ENCODE measurements around the gene POPDC3.
"Not testable (repeated sequence)": the region's sequence is repeated elsewhere in the genome, so short reads cannot be mapped to it uniquely, and the experiment has no call there.

Gene POPDC3, protein sequence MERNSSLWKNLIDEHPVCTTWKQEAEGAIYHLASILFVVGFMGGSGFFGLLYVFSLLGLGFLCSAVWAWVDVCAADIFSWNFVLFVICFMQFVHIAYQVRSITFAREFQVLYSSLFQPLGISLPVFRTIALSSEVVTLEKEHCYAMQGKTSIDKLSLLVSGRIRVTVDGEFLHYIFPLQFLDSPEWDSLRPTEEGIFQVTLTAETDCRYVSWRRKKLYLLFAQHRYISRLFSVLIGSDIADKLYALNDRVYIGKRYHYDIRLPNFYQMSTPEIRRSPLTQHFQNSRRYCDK

DNA sequence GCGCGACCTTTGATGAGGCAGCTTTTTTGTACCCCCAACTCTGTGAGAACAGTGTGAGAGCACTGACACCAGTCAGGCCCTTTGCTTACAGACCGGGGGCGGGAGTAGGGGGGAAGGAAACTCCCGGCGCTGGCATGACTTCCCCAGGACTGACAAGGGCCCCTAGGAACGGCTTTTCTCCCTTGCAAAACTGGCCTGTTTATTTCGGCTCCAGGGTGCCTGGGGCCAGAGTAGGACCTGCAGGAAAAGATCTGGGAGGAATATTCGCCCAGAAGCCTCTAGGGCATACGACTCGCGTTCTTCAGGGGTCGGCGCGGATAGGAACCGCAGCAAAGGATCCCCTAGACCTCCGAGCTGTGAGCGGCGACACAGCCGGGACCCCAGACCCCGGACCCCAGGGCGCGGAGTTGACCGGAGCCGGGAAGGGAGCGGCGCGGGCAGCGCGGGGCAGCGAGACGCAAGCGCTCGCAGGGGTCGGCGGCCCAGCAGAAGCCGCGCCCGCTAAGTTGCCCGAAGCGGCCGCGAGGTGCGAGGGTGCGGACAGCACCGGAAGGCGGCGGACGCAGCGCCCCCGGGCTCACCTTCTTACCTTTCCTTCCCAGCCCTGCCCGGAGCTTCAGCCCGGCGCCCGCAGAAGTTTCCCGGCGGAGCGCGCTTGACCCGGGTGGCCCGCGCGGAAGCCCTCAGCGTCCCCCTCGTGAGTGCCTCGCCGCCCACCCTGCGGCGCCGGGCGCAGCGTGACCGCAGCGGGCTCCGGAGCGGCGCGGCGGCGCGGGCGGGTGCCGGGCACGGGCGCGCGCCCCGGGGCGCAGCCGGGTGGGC lies at the start of gene POPDC3:
Gene POPDC3, minus strand, starts transcription at position 771 of the 822 bp plus-strand sequence. CDS start 18,105 bp downstream, outside the sequence.
- DNase-seq = no peak

DNA sequence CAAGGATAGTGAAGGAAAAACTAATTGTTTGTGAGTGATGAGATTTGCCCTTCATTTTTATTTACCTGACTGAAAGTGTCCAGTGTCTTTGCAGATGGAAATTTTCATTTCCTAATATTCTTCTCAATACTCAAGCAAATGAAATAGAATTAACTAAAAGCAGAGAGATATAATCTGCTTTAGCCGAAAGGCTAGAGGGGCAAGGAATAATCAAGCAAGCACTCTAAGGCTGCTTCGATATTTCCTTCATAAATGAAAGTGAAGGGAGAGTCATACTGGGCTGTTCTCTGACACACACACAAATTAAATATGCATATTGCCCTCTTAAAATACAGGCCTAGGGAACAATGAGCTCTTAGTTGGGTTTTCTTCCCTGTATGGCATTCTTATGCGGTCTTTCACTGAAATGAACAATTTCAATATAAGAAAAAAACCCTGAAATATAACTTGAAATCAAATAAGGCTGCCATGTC lies 47.5 kb upstream of the POPDC3 start:
- DNase-seq = no peak

DNA sequence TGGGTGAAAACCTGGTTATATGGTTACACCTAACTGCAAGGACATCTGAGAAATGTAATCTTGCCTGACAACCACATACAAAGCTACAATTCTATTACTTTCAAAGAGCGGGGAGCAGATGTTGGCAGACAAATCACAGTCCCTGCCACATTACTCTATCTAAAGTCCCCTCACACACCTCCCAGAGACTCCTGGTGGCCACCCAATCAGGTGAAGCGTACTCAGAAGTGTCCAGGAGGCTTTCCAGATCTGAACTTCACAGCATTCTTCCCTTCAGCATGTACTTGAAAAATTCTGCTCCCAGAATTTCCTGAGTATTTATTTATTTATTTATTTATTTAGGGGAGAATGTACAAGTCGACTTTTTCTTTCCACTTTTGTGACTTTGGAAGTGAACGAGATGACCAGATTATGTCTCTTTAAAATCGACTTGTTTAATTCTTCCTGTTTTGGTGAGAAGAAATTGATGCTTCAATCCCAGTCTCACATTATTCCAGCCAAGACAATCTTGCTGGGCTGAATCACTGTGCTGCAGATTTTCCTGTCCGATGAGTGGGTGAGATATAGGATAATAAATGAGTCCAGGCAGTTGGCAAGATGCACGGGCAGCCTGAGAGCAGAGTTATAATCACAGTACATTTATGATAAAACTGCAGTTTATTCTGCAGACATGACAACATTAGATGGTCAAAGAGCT lies 46.9 kb upstream of the POPDC3 start:
- no peak for DNase-seq

DNA sequence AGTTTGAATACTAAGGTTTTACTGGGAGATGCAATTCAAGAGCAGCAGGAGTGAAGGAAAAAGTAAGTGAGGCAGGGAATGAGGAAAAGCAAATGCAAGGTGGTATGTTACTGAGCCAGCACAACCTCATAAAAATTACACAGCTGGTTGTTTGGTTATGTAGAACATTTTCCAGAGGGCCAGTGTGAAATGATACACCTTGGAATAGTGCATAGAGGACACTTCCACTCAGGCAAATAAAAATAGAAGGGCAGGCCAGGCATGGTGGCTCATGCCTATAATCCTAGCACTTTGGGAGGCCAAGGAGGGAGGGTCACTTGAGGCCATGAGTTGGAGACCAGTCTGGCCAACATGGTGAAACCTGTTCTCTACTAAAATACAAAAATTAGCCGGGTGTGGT lies 43.4 kb upstream of the POPDC3 start:
- DNase-seq = no peak

DNA sequence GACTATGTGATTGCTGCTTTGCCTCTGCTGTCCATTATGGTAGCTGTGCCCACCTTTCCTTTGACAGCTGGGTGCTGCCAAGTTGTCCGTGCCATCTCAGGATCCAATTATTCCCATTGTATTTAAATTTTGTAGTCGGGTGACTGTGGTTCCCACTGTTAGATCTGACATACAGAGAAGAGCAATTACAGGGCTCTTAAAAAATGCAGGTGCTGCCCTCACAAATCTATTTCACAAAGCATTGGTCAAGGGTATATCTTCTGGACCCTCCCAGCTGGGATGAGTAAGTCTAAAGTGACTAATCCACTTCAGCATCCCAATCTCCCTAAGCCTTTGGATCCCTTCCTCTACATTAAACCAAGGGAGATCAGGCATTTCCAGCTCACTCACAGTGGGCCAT lies 41.4 kb upstream of the POPDC3 start:
- not testable (repeated sequence) for DNase-seq

DNA sequence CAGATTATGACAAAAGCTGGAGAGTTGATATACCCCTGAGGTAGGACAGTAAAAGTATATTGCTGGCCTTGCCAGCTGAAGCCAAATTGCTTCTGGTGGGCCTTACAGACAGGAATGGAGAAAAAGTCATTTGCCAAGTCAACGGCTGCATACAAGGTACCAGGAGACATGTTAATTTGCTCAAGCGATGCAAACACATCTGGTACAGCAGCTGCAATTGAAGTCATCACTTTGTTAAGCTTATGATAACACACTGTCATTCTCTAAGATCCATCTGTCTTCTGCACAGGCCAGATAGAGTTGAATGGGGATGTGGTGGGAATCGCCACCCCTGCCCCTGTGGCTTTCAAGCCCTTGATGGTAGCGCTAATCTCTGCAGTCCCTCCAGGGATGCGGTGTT lies 40.4 kb upstream of the POPDC3 start:
- DNase-seq = no peak

DNA sequence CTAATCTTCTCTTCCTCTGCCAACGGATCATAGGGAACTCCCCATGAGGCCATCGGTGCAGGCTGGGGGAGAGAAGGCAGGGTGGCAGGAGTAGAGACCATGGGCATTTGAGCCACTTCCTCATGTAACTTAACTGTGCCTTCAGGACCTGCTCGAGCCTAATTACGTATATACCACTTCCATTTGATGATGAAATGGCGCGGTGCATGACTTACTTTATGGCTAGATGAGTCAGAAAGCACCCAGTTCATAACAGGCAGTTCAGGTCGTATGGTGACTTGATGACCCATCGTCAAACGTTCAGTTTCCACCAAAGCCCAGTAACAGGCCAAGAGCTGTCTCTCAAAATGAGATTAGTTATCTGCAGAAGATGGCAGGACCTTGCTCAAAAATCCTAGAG lies 39.4 kb upstream of the POPDC3 start:
- not testable (repeated sequence) for DNase-seq

DNA sequence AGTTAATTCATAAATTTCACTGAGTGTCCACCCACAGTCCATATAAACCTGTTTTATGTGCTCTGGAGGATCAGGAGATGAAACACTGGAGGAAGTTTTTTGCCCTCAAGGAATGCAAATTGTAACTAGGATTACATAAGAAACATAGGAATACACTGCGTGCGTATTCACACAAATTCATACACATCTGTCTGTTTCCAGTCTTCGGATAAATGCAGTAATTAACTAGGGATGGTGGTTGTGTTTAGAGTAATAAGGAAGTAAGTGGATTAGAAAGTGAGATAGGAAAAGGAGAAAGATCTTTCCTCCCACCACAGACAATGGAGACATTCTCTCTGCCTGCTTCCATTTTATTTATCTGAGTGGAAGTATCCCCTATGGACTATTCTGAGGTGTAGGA lies 35.7 kb upstream of the POPDC3 start:
- no peak for DNase-seq

DNA sequence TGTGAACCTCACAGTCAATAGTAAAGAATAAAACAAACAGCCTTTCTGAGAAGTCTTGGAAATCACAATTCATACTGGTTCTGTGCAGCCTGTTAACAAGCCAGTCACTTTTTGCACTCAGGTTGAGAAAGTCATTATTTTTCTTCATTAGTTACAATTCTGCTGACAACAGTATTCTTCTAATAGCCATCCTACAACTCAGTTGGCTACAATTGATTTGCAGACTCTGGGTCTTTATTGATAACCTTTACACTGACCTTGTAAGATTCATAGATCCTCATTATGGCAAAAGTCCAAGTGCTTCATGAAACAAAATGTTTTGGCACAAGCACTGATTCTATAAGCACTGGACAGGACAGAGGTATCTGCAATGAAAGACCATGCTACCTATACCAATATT lies 34.9 kb upstream of the POPDC3 start:
- DNase-seq = no peak

DNA sequence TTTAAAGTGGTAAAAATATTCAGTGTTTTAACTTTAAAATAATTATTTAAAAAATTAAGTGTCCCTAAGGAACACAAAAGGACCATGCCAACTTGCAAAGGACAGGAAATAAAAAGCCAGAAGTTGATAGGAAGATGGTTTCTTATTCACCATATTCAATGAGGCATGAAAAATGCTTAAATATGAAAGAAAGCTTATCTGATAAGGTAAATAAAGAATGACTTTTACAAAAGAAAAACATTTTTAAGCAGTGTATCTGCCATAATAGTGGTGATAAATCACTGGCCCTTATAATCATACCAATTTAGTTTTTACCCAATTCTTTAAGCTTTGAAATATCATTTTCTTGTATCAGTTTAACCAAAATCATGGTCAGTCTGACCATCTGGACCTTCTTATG lies 33.5 kb upstream of the POPDC3 start:
- no peak for DNase-seq

DNA sequence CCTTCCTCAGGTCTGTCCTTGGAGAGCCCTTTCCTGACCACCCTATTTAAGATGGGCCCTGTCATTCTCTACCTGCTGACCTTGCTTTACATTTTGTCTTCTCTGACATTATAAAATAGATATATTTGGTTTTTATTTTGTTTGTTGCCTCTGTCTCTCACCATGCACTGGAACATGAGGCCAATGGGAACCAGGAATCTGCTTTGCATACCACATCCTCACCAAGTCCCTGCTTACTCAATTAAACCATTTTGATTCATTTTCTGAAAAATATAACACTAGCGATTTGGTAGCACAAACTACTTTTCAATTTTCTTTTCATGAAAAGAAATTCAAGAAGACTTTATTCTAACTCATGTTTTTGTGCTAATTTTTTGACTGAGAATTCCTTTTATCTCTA lies 32.8 kb upstream of the POPDC3 start:
- no peak for DNase-seq

DNA sequence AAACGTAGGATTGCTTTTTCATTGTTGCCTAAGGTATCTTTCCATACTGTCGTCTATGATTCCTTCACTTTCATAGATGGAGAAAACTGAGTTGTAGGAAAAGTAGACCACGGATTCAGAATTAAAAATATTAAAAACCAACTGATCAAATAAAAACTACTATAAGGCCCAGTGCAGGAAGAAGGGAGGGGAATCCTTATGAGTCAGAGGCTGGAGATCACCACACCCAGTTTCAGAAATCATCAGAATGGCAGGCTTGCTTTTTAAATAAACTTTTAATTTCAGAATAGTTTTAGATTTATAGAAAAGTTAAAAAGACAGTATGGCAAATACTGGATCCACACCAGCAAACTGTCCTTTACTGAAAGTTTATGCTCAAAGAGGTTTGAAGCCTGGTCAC lies 32.0 kb upstream of the POPDC3 start:
- DNase-seq = no peak

DNA sequence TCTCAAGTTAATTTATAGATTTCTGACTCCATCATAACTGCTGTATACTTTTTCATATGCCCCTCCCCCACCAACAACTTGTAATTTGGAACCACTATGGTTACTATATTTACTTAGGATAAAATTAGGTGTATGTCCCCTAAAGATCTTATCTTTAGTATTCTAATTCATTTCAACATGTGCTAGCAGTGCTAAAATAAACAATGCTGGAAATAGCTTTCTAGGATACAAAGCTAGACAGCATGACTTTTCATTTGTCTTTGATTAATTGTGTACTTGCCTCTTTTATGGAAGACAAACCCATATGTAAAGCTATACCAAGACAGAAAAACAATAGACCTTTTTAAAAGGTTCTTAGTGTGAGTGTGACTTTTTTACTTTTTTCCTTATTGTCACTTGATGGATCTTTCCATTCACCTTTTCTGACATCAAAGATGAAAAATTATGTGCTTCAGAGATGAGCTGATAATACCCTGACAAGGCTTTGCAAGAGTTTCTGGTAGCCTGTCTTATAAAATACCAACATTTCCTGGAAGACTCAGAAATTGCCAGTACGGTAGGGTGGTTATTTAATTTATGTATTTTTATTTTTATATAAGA lies 31.2 kb upstream of the POPDC3 start:
- DNase-seq = no peak

DNA sequence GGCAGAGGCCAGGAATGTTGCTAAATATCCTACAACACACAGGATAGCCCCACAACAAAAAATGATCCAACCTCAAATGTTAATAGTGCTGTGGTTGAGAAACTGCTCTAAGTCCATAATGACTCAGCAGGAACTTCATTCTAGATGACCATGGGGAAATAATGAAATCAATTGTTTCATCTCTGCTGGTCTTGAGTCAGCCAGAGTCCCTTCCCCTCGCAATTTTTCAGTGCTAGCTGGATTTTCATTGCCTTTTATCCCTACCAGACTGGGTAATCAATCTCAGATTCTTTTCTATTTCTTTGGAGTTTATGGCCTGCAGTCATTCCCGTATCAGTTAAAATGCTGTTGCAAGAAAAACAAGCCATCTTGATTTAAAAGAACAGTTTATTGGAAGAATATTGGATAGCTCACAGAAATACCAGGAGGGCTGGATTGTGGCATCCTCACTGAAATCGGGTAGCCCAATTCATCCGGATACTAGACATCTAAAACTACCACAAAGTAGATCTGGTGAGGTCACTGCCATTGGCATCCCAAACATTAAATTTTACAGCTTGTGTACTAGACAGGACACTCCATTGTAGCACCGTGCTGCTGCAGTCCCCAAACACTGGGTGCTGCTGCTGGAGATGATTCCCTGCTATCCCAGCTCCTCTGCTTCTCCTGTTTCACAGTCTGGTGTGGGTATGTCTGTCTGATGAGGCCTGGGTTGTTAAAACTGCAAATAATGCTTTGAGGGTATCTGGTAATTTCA lies 30.3 kb upstream of the POPDC3 start:
- no peak for DNase-seq

DNA sequence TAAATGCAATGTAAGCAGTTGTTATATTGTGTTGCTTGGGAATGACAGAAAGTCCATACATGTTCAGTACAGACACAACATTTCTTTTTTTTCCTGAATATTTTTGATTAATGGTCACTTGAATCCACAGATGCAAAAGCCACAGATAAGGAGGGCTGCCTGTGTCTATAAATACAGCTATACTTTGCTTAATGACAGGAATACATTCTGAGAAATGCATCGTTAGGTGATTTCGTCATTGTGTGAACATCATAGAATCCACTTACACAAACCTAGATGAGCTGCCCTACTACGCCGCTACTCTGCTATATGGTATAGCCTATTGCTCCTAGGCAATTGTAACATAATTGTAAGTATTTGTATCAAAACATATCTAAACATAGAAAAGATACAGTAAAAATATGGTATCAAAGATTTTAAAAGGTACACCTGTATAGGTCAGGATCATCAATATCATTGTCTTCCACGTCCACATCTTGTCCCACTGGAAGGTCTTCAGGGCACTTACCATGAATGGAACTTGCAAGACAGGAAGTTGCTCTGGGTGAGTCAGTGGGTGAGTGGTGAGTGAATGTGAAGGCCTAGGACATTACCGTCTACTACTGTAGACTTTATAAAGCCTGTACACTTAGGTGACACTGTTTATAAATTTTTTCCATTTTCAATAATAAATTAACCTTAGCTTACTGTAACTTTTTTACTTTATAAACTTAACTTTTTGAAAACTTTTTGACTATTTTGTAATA lies 27.9 kb upstream of the POPDC3 start:
- no peak for DNase-seq

DNA sequence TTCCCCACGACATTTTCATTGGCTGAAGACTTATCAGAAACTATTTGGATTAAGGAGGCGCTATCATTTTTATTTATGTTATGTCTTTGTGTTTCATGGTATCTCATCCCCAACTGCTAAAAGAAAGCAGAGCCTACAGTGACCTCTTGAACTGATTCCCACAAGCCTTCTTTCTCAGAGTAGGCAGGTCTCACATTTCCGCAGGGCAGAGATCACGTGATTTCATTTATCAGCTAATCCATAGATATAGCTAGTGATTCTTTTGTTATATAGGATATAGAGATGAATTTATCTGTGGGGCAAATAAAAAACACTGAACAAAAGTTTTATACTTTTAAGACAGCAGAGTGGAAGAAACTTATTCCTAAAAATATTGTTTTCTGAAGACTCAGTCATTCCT lies 25.0 kb upstream of the POPDC3 start:
- no peak for DNase-seq

DNA sequence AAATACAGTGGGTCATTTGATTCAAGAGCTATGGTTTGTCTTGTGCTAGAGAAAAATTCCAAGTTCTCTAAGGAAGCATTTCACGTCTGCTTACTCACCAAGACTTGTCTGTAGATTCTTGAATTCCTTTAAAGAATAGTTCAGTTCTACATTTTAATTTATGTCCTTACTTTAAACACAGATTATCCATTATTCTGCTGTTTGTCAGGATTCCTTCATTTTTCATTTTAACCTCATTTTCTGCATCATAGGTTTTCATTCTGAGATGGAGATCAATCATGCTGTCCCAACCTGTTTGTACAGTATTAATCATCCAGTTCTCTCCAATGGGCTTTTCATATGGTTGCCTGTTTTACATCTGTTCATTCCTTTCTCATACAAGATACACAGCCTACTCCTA lies 24.5 kb upstream of the POPDC3 start:
- DNase-seq = no peak

DNA sequence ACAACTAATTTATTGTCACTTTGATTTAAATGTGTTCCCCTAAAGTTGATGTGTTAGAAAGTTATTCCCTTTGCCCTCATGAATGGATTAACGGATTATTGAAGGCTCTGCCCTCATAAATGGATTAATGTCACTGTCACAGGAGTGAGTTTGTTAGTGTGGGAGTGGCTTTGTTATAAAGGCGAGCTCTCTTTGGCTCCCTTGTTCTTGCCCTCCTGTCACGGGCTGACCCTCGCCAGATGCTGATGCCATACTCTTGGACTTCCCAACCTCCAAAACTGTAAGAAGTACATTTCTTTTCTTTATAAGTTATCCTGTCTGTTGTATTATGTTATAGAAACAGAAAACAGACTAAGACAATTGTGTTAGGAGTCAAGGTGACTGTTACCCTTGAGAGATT lies 22.7 kb upstream of the POPDC3 start:
- DNase-seq = no peak

DNA sequence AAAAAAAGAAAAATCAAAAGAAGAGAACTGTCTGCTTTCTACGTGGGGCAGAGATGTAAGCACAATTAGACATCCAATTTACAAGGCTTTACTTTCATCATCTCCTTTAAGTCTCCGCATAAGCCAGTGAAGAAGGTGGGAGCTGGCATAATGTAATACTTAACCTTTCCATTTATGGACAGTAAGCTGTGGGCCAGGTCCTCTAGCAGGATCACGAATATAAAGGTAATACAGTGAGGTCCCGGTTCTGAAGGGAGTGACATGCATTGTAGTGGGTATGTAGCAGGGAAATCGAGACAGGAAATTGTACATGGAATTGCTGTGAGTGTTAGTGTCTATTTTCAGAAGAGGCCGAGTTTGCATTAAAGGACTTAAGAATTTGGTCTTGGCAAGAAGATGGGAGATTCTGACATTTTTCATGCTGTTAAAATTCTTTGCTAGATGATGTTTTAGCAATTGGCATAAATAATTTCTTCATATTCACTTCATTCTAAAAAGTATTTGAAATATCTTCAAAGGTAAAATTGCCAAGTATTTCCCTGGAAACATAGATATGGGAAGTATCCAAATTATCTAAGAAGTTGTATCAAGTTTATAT lies 20.4 kb upstream of the POPDC3 start:
- DNase-seq = no peak

DNA sequence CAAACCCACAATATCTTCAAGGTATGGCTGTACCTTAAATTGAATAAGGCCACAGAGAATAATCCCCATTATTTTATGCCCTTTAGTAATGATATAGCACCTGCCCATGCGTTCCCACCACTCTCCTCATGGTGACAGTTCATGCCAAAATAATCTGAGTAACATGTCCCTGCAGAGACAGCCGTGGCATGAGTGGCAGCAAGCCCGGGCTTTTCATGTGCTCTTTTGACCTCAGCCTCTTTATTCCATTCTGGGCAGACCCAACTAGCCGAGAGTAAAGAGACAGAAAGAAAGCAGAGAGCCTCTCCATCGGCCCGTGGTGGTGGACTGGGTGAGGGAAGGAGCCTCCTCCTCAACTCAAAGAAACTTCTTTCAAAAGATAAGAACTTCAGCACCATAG lies 19.9 kb upstream of the POPDC3 start:
- DNase-seq = no peak

DNA sequence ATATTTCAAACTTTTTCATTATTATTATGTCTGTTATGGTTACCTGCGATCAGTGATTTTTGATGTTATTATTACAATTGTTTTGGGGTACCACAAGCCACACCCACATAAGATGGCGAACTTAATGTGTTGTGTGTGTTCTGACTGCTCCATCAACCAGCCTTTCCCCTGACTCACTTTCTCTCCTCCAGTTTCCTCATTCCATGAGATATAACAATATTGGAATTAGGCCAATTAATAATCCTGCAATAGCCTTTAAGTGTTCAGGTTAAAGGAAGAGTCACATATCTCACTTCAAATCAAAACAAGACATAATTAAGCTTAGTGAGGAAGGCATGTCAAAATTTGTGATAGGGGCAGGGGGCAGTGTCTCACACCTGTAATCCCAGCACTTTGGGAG lies 16.3 kb upstream of the POPDC3 start:
- DNase-seq = no peak

All from activated CD4-positive, alpha-beta T cell treated with anti-CD3 and anti-CD28 coated beads for 1 hour (primary cell).